HEK293 (cell line): ENCODE measurements around the gene ADM5.

ENCODE experiments used
- IKZF3 ChIP-seq: fragments of 450-650 bp; IDR thresholded peaks from 2 replicates; pipeline ENCODE4 v1.5.0; 2018; ENCODE audit warnings: missing biosample characterization, mild to moderate bottlenecking, missing genetic modification characterization, moderate library complexity
- MYNN ChIP-seq: fragments of 450-650 bp; formaldehyde crosslinking; IDR thresholded peaks from 2 replicates; pipeline ENCODE4 v1.5.1; 2016; ENCODE audit warnings: missing biosample characterization, missing genetic modification characterization, borderline replicate concordance
- PATZ1 ChIP-seq: fragments of 450-650 bp; formaldehyde crosslinking; IDR thresholded peaks from 2 replicates; pipeline ENCODE4 v1.5.1; 2016; ENCODE audit warnings: missing biosample characterization, missing genetic modification characterization
- PBX3 ChIP-seq: sonication (generic); formaldehyde crosslinking; IDR thresholded peaks from 2 replicates; pipeline ENCODE4 v1.8.1; 2022; ENCODE audit warnings: mild to moderate bottlenecking, moderate library complexity, missing genetic modification reagents
- PRDM10 ChIP-seq: fragments of 450-650 bp; formaldehyde crosslinking; IDR thresholded peaks from 2 replicates; pipeline ENCODE4 v1.5.1; 2016; ENCODE audit warnings: missing biosample characterization, missing genetic modification characterization
- REST ChIP-seq: fragments of 450-650 bp; formaldehyde crosslinking; IDR thresholded peaks from 2 replicates; pipeline ENCODE4 v1.5.1; 2016; ENCODE audit warnings: missing biosample characterization, missing genetic modification characterization
- SP7 ChIP-seq: fragments of 450-650 bp; formaldehyde crosslinking; IDR thresholded peaks from 2 replicates; pipeline ENCODE4 v1.5.1; 2016; ENCODE audit warnings: missing biosample characterization, missing genetic modification characterization
- ZBTB8A ChIP-seq: fragments of 450-650 bp; formaldehyde crosslinking; IDR thresholded peaks from 2 replicates; pipeline ENCODE4 v1.5.1; 2016; ENCODE audit warnings: missing biosample characterization, missing genetic modification characterization
- ZFHX2 ChIP-seq: fragments of 450-650 bp; formaldehyde crosslinking; conservative IDR thresholded peaks from 2 replicates; pipeline ENCODE4 v1.5.1; 2016; ENCODE audit warnings: missing biosample characterization, missing genetic modification characterization
- ZNF174 ChIP-seq: fragments of 450-650 bp; formaldehyde crosslinking; IDR thresholded peaks from 2 replicates; pipeline ENCODE4 v1.5.0; 2017; ENCODE audit warnings: missing biosample characterization, mild to moderate bottlenecking, missing genetic modification characterization
- ZNF184 ChIP-seq: fragments of 450-650 bp; IDR thresholded peaks from 2 replicates; pipeline ENCODE4 v1.5.1; 2018; ENCODE audit warnings: missing biosample characterization, mild to moderate bottlenecking, missing genetic modification characterization
- ZNF202 ChIP-seq: fragments of 450-650 bp; formaldehyde crosslinking; IDR thresholded peaks from 2 replicates; pipeline ENCODE4 v1.5.1; 2016; ENCODE audit warnings: missing biosample characterization, missing genetic modification characterization, borderline replicate concordance
- ZNF26 ChIP-seq: fragments of 450-650 bp; formaldehyde crosslinking; IDR thresholded peaks from 2 replicates; pipeline ENCODE4 v1.5.1; 2016; ENCODE audit warnings: missing biosample characterization, missing genetic modification characterization
- ZNF335 ChIP-seq: fragments of 450-650 bp; formaldehyde crosslinking; conservative IDR thresholded peaks from 2 replicates; pipeline ENCODE4 v1.5.1; 2016; ENCODE audit warnings: missing biosample characterization, missing genetic modification characterization
- ZNF391 ChIP-seq: fragments of 450-650 bp; formaldehyde crosslinking; IDR thresholded peaks from 2 replicates; pipeline ENCODE4 v1.5.1; 2016; ENCODE audit warnings: low read depth, missing biosample characterization, missing genetic modification characterization, borderline replicate concordance
- ZNF404 ChIP-seq: fragments of 450-650 bp; formaldehyde crosslinking; IDR thresholded peaks from 2 replicates; pipeline ENCODE4 v1.5.1; 2017; ENCODE audit warnings: missing biosample characterization, missing genetic modification characterization
- ZNF449 ChIP-seq: fragments of 450-650 bp; formaldehyde crosslinking; IDR thresholded peaks from 2 replicates; pipeline ENCODE4 v1.5.1; 2017; ENCODE audit warnings: missing biosample characterization, mild to moderate bottlenecking, missing genetic modification characterization, moderate library complexity
- ZNF473 ChIP-seq: fragments of 450-650 bp; formaldehyde crosslinking; IDR thresholded peaks from 2 replicates; pipeline ENCODE4 v1.5.1; 2017; ENCODE audit warnings: missing biosample characterization, missing genetic modification characterization
- ZNF48 ChIP-seq: fragments of 450-650 bp; formaldehyde crosslinking; IDR thresholded peaks from 2 replicates; pipeline ENCODE4 v1.5.1; 2016; ENCODE audit warnings: missing biosample characterization, missing genetic modification characterization
- ZNF529 ChIP-seq: fragments of 450-650 bp; formaldehyde crosslinking; IDR thresholded peaks from 2 replicates; pipeline ENCODE4 v1.5.1; 2017; ENCODE audit warnings: missing genetic modification characterization, missing biosample characterization; ENCODE audit not compliant: insufficient replicate concordance
- ZNF560 ChIP-seq: fragments of 450-650 bp; formaldehyde crosslinking; IDR thresholded peaks from 2 replicates; pipeline ENCODE4 v1.5.1; 2017; ENCODE audit warnings: missing biosample characterization, missing genetic modification characterization, borderline replicate concordance
- ZNF600 ChIP-seq: fragments of 450-650 bp; formaldehyde crosslinking; IDR thresholded peaks from 2 replicates; pipeline ENCODE4 v1.5.1; 2016; ENCODE audit warnings: missing biosample characterization, missing genetic modification characterization
- ZNF629 ChIP-seq: fragments of 450-650 bp; formaldehyde crosslinking; IDR thresholded peaks from 2 replicates; pipeline ENCODE4 v1.5.1; 2017; ENCODE audit warnings: missing biosample characterization, missing genetic modification characterization
- ZNF701 ChIP-seq: fragments of 450-650 bp; formaldehyde crosslinking; IDR thresholded peaks from 2 replicates; pipeline ENCODE4 v1.5.1; 2016; ENCODE audit warnings: missing biosample characterization, missing genetic modification characterization
- ZNF777 ChIP-seq: fragments of 450-650 bp; formaldehyde crosslinking; IDR thresholded peaks from 2 replicates; pipeline ENCODE4 v1.5.1; 2017; ENCODE audit warnings: missing biosample characterization, missing genetic modification characterization, borderline replicate concordance
- ZNF792 ChIP-seq: fragments of 450-650 bp; formaldehyde crosslinking; IDR thresholded peaks from 2 replicates; pipeline ENCODE4 v1.5.1; 2016; ENCODE audit warnings: missing biosample characterization, missing genetic modification characterization

Gene ADM5

GRCh38 chr19:49680421-49681351 is 8.7 kb upstream of the ADM5 start (continued):
- TF ChIP-seq PATZ1 (tag by site-specific recombination): peak; percentile 79
- TF ChIP-seq ZNF792: no peak
- TF ChIP-seq IKZF3 (tag by site-specific recombination): no peak
- TF ChIP-seq MYNN (tag by site-specific recombination): no peak
- no peak for TF ChIP-seq ZBTB8A (tag by site-specific recombination)
- no peak for TF ChIP-seq PBX3 (CRISPR knock-in tag)
- no peak for TF ChIP-seq ZNF391
- no peak for TF ChIP-seq ZNF473 (tag by site-specific recombination)
- no peak for TF ChIP-seq ZNF629 (tag by site-specific recombination)
- TF ChIP-seq SP7: no peak
- no peak for TF ChIP-seq ZNF174
- no peak for TF ChIP-seq ZNF48
- TF ChIP-seq ZNF335 (tag by site-specific recombination): peak; percentile 72
- TF ChIP-seq ZNF600 (tag by site-specific recombination): no peak
- TF ChIP-seq ZNF529 (tag by site-specific recombination): no peak
- TF ChIP-seq PRDM10 (tag by site-specific recombination): no peak
- no peak for TF ChIP-seq ZNF26
- TF ChIP-seq ZNF560 (tag by site-specific recombination): no peak
- TF ChIP-seq ZNF404: no peak
- no peak for TF ChIP-seq ZNF777 (tag by site-specific recombination)
- no peak for TF ChIP-seq ZFHX2 (tag by site-specific recombination)
- no peak for TF ChIP-seq ZNF701 (tag by site-specific recombination)
- no peak for TF ChIP-seq REST (tag by site-specific recombination)
- no peak for TF ChIP-seq ZNF202 (tag by site-specific recombination)
- no peak for TF ChIP-seq ZNF184 (tag by site-specific recombination)
- peak; percentile 58 for TF ChIP-seq ZNF449 (tag by site-specific recombination)
